HG03095 (cell line): ENCODE data around the gene NCKAP5.

ENCODE experiments used
- ATAC-seq: cut with Tn5 transposase; IDR thresholded peaks from one replicate; pipeline ENCODE4 v1.9.1; 2021; ENCODE audit warnings: moderate library complexity; ENCODE audit not compliant: unreplicated experiment

The NCKAP5 gene

GRCh38 chr2:133345638-133346037 is 222.6 kb downstream of the NCKAP5 start:
- ATAC-seq: no peak

GRCh38 chr2:133344849-133345248 is 223.4 kb downstream of the NCKAP5 start:
- ATAC-seq: no peak

DNA sequence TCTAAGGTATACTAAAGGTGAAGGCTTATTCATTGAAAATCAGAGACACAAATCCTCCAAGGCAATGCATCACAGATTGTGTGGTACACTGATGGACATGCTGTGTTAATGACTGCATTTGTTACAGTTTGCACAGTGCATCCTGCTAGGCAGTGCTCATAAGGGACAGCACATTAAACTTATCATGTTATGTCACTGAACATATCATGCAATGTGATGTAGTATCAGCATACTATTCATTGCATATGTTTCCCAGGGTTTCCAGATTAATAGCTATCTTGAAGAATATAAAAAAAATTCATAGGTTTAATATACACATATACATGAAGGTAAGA is 225.3 kb downstream of the NCKAP5 start:
- ATAC-seq: no peak

DNA sequence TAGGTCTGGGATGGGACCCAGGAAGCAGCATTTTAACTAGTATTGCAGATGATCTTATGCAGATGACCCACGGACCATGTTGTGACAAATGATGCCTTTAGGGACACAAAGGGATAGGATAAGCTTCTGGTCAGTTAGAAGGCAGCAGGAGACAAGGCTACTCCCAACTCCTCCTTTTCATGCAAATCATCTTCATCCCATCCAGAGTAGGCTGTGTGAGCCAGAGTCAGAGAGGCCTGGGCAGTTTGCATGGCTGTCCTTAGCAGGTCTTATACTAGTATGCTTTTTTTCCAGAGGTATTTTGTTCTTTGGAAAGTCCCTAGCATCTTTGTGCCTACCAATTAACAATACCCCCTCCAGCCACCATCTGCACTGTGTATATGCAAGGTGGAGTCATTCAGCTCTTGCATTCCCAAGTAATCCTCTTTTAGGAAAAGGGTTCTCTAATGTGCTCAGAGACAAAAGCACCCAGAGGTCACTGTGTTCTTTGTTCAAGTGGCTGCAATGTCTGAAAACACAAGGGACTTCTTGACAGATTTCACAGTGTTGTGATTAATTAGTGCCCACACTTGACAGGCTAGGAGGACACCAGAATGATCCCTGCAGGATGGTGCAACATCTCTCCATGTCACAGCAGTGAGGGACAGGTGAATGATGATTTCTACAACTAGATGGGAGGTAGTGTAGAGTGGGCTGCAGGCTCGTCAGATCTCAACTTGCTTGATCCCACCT is 225.8 kb downstream of the NCKAP5 start:
- ATAC-seq: no peak

- no peak for ATAC-seq
These were observed 226.7 kb downstream of the NCKAP5 start for GRCh38 chr2:133341575-133341974.

- no peak for ATAC-seq
These were observed 230.0 kb downstream of the NCKAP5 start for GRCh38 chr2:133338224-133338623.

DNA sequence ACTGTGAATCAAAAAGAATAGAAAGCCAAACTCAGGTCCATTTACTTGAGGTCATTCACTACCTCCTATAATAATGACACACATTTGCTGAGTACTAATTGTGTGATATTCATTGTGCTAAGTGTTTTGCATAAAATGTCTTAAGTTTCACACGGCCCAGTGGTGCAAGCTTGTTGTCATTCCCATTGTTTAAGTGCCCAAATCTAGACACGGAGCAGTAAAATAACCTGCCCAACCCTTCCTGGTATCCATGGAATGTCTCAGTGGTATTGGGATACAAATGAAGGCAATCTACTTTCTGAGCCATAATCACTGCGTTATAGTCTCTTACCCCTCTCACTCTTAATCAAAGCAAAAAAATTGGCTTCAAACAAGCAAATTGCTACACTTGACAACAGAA is 233.3 kb downstream of the NCKAP5 start:
- no peak for ATAC-seq

- ATAC-seq: no peak
These were observed 235.1 kb downstream of the NCKAP5 start for GRCh38 chr2:133333181-133333580.

- ATAC-seq: no peak
These were observed 236.8 kb downstream of the NCKAP5 start for GRCh38 chr2:133331436-133331835.

DNA sequence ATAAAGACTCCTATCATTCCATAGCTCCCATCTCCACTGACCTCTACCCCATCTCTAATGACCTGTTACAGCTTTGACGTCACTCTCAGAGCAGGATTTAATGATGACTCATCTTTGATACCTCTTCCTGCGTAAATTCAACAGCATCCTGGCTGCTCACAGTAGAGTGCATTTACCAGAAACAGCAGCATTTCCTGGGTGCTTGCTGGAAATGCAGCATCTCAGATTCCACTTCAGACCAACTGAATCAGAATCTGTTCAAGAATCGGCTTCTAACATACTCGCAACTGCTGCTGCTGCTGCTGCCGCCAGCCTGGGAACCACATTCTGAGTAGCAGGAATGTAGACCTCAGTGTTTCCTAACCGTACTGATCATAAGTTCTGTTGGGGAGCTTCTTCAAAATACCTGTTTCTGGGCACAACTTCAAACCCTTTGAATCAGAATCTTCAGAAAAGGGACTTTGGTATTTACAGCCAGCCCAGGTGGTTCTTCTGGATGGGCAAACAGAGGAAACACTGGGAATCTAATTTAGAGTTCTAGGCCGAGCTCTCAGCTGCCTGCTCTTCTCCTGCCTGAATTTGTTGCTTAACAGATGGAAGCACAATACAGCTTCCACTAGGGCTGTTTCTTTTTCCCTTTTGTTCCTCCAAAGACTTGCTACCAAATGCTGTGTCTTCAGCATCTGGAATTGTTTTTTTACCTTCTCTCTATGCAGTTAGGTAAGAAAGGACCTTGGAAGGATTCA is 241.4 kb downstream of the NCKAP5 start:
- no peak for ATAC-seq

GRCh38 chr2:133324150-133324561 is 244.1 kb downstream of the NCKAP5 start:
- ATAC-seq: no peak

DNA sequence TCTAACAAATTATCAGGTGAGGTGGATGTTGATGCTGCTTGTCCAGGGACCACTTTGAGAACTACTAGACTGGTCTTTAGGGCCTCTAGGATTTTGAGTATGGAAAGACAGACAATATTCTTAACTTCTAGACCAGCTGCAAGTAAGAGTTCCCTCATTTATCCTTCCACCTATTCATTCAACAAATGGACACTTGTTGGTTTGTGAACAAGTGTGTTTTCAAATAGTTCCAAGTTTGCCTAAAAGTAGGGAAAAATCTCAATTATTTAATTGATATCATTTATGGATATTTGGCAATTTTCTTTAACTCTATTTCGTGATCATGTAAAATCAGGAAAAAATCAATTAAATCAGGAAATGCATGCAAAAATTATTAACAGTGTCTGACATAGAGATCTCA is 245.4 kb downstream of the NCKAP5 start:
- ATAC-seq: no peak

- no peak for ATAC-seq
These were observed 251.1 kb downstream of the NCKAP5 start for GRCh38 chr2:133317178-133317577.

GRCh38 chr2:133316557-133316956 is 251.7 kb downstream of the NCKAP5 start:
- ATAC-seq: no peak

DNA sequence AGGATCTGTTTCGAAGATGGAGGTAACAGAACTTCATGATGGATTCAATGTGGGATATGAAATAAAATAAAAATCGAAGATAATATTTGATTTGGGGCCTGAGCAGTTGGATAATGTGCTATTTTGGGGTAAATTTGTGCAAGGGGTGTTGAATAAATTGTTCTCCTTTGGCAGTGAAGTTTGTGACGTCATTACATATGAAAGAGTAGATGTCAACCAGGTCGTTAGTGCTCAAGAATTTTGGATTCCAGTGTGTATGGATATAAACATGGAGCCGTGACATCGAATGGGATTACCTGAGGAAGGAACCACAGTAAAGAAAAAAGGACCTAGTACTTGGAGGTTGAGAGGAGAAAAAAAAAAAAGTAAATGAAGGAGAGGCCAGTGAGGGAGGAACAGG is 253.0 kb downstream of the NCKAP5 start:
- ATAC-seq: no peak

DNA sequence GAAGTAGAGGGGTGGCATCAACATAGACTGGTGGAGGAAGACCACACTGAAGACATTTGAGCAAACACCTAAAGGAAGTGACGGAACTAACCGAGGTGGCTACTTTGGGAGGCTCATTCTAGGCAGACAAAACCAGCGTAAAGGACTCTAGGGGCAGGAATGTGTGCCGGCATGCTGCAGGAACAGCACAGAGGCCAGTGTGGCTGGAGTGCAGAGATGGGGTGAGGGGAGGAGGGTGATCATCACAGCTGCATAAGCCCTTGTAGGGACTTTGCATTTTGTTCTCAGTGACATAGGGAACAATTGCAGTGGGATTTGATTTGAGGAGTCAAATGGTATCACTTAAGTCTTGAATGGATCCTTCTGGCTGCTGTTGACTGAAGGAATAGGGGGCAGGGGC is 253.5 kb downstream of the NCKAP5 start:
- no peak for ATAC-seq

- ATAC-seq: no peak
These were observed 256.1 kb downstream of the NCKAP5 start for GRCh38 chr2:133312038-133312729.

GRCh38 chr2:133306236-133306635 is 262.0 kb downstream of the NCKAP5 start:
- no peak for ATAC-seq

GRCh38 chr2:133304344-133304743 is 263.9 kb downstream of the NCKAP5 start:
- ATAC-seq: no peak

- no peak for ATAC-seq
These were observed 265.1 kb downstream of the NCKAP5 start for GRCh38 chr2:133303150-133303549.

DNA sequence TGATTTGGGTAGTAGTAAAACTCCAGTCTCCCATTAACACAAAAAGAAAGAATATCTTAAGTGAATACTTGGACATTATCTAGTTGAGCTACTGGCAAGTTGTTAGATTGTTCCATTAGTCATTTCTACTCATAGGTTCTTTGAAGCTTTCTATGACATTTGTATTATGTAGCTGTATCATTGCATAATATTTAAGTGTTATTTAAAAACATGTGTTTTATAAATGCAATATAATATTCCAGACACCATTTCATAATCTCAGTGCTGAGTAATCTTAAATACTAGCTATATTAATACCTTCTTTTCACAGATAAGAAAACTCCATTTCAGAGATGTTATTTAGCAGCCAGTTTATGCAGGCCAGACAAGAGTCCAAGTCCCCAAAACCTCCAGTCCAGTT is 271.9 kb downstream of the NCKAP5 start:
- ATAC-seq: no peak
